Large intestine (tissue), 3 donors: ENCODE measurements around the gene GRID1. TPM values are rescaled to one million over a fixed set of nuclear protein-coding genes. Genes with fewer than 3 reads are reported as not detected.

Experiments used
- DNase-seq, 2 donors: peaks; one replicate each; pipeline versions ENCODE4 v3.0.0 to v3.0.0-alpha.2; 2013
- H3K27ac ChIP-seq: one replicate; pipeline ENCODE4 v1.5.1; 2013; ENCODE audit warnings: low read length
- H3K27me3 ChIP-seq: 2 replicates; pipeline ENCODE4 v1.6.1; 2013; ENCODE audit warnings: low read length; ENCODE audit not compliant: control insufficient read depth, insufficient read depth
- H3K36me3 ChIP-seq: 2 replicates; pipeline ENCODE4 v1.6.1; 2013; ENCODE audit warnings: low read length; ENCODE audit not compliant: control insufficient read depth, insufficient read depth
- H3K4me1 ChIP-seq: one replicate; pipeline ENCODE4 v1.6.1; 2013; ENCODE audit warnings: low read length; ENCODE audit not compliant: control insufficient read depth, insufficient read depth
- H3K4me3 ChIP-seq: one replicate; pipeline ENCODE4 v1.5.1; 2013; ENCODE audit warnings: low read length
- H3K9me3 ChIP-seq: one replicate; pipeline ENCODE4 v1.6.1; 2013; ENCODE audit warnings: mild to moderate bottlenecking, low read depth, low read length, moderate library complexity; ENCODE audit not compliant: control insufficient read depth
- WGBS: methylation state at CpG from one replicate; pipeline ENCODE4 v1.1.5; 2013; ENCODE audit warnings: low lambda C conversion rate; ENCODE audit not compliant: insufficient coverage; 5-methylcytosine and 5-hydroxymethylcytosine counted together
- polyA plus RNA-seq: library from polyadenylated mRNA; unstranded; fragments of 120-200 nt; gene quantifications from one replicate; pipeline ENCODE4 v1.2.1, GENCODE V29; 2013

The GRID1 gene
- polyA plus RNA-seq, 1 donor = 1.7 TPM

- Histone ChIP-seq H3K9me3 (no peaks in the 10 kb centered on the region), H3K4me1 (no peaks in the 10 kb centered on the region), H3K4me3 (no peak overlapping the region), H3K36me3 (no peaks in the 10 kb centered on the region), H3K27ac (no peak overlapping the region), H3K27me3 (no peaks in the 10 kb centered on the region)
- WGBS = 86% methylated on average over 1 of the region's 8 CpGs
- no peak for DNase-seq
These were observed 176.7 kb downstream of the GRID1 start for GRCh38 chr10:86189891-86190290.

DNA sequence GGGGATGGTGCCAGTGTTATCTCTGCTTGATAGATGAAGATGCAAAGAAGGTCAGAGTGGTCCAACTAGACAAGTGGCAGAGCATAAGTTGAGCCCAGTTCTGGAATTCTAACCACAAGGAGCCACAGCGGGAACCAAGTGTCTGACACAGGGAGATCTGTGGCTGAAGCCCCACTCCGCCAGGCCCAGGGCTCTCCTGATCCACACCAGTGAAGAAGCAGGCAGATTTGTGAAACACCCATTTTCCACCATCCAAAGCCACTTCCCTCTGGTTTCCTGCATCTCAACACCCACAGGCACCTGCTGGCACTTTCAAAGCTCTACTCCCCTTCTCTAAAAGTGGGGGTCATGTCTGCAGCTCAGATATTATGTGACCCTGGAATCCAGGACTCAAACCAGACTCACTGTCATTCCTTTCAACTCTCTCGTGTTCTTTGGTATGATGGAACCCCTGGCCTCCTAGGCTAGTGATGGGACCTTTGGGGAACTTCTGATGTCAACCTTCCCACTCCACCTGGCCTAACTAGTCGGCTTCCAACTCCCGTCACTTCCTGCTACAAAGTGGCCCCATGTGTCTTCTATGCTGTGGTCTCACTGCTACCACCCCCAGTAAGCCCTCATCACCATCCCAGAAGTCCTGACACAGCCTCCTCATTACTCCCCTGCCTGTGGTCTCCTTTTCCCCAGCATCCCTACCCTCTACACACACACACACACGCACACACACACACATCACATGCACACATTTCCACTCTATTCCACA is 177.6 kb downstream of the GRID1 start:
- 0% methylated on average over 1 of the region's 6 CpGs for WGBS
- Histone ChIP-seq H3K27me3 (no peaks in the 10 kb centered on the region), H3K9me3 (no peaks in the 10 kb centered on the region), H3K4me1 (no peaks in the 10 kb centered on the region), H3K4me3 (no peak overlapping the region), H3K27ac (no peak overlapping the region), H3K36me3 (no peaks in the 10 kb centered on the region)
- no peak for DNase-seq

- WGBS = no CpG with 5 or more reads among the region's 3 CpGs
- H3K27ac ChIP-seq = no peak overlapping the region
- no peak for DNase-seq
- no peak overlapping the region for H3K4me3 ChIP-seq
- no peaks in the 10 kb centered on the region for H3K27me3 ChIP-seq
- no peaks in the 10 kb centered on the region for H3K4me1 ChIP-seq
- H3K36me3 ChIP-seq = no peaks in the 10 kb centered on the region
- H3K9me3 ChIP-seq = no peaks in the 10 kb centered on the region
These were observed 178.3 kb downstream of the GRID1 start for GRCh38 chr10:86188326-86188725.

DNA sequence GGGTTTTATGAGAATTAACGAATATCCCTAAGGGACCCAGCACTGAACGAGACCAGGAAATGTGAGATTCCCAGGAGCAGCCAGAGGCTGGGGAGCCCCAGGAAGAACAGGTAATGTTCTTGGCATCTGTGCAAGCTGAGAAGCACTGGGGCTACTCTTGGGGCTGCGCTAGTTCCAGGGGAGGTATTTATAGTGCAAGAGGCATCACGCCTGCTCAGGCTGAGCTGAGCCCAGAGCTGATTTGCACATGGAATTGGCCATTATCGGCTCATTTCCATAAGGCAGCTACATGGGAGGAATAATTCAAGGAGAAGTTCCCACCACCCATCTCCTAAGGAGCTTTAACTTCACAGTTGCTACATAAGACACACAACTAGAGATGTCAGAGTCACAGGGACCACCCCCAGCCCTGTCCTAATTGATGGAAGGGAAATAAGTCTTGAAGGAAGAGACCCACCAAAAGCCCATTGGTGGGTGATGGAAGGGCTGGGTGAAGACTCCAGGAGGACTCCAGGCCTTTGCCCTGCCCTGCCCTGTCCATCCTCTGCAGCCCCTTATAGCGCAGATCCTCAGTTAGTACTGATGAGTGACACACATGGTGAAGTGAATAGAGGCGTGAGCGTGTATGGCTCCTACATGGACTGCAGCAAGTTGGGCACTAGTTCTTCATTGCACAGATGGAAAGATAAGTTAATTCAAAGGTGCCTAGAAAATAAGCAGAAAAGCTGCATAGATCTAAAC is 178.9 kb downstream of the GRID1 start:
- Histone ChIP-seq H3K27ac (no peak overlapping the region), H3K9me3 (no peaks in the 10 kb centered on the region), H3K27me3 (no peaks in the 10 kb centered on the region), H3K4me1 (no peaks in the 10 kb centered on the region), H3K4me3 (no peak overlapping the region), H3K36me3 (no peaks in the 10 kb centered on the region)
- WGBS = no CpG with 5 or more reads among the region's 8 CpGs
- DNase-seq = no peak

GRCh38 chr10:86186633-86187032 is 180.0 kb downstream of the GRID1 start:
- H3K36me3 ChIP-seq = no peaks in the 10 kb centered on the region
- no peak for DNase-seq
- no CpG with 5 or more reads among the region's 1 CpG for WGBS
- H3K27me3 ChIP-seq = no peaks in the 10 kb centered on the region
- H3K4me3 ChIP-seq = no peak overlapping the region
- no peaks in the 10 kb centered on the region for H3K9me3 ChIP-seq
- no peak overlapping the region for H3K27ac ChIP-seq
- H3K4me1 ChIP-seq = no peaks in the 10 kb centered on the region

GRCh38 chr10:86182595-86182994 is 184.0 kb downstream of the GRID1 start:
- H3K36me3 ChIP-seq = no peaks in the 10 kb centered on the region
- H3K4me3 ChIP-seq = no peak overlapping the region
- 100% methylated on average over 1 of the region's 7 CpGs for WGBS
- no peak overlapping the region for H3K27ac ChIP-seq
- H3K27me3 ChIP-seq = no peaks in the 10 kb centered on the region
- no peaks in the 10 kb centered on the region for H3K4me1 ChIP-seq
- no peak for DNase-seq
- no peaks in the 10 kb centered on the region for H3K9me3 ChIP-seq

DNA sequence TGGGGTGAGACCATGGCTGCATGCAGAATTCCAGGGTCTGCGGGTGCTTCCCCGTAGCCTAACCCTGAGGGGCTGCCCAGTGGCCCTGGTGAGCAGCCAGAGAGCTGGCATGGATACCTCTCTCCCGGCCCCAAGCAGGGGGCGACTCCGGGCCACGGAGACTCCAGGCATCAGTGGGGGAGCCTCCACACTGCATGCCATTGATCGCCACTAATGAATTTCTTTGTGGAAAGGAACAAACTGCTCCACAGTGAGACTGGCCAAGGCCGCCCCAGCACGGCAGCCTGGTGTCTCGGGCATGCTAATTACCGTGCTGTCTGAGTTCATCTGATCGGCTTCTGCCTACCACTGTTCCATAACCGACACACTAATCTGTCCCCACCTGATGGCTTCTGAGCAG is 184.4 kb downstream of the GRID1 start:
- no CpG with 5 or more reads among the region's 13 CpGs for WGBS
- H3K4me1 ChIP-seq = no peaks in the 10 kb centered on the region
- H3K9me3 ChIP-seq = no peaks in the 10 kb centered on the region
- DNase-seq = no peak
- H3K27me3 ChIP-seq = no peaks in the 10 kb centered on the region
- no peak overlapping the region for H3K4me3 ChIP-seq
- no peak overlapping the region for H3K27ac ChIP-seq
- no peaks in the 10 kb centered on the region for H3K36me3 ChIP-seq

GRCh38 chr10:86180861-86181260 is 185.7 kb downstream of the GRID1 start:
- no peaks in the 10 kb centered on the region for H3K36me3 ChIP-seq
- no peaks in the 10 kb centered on the region for H3K27me3 ChIP-seq
- no peaks in the 10 kb centered on the region for H3K9me3 ChIP-seq
- H3K4me3 ChIP-seq = no peak overlapping the region
- no peaks in the 10 kb centered on the region for H3K4me1 ChIP-seq
- H3K27ac ChIP-seq = no peak overlapping the region
- no CpG with 5 or more reads among the region's 4 CpGs for WGBS
- no peak for DNase-seq

DNA sequence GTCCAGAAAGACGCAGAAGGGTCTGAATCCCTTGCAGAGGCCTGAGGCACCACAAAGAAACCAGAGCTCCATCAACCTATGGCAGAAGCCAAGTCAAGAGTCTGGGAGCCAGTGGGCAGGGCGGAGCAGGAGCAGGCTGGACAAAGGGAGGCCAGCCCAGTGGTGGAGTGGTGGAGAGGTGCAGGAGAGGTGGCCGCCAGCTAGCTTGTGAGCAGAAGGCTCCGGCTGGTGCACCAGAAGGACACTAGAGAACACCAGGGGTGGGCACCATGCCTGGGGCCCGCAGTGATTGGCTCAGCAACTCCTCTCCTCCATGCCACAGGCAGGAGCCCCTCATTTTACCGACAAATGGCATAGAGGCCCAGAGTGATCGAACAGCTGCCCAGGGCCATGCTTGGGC is 186.6 kb downstream of the GRID1 start:
- no peaks in the 10 kb centered on the region for H3K27me3 ChIP-seq
- WGBS = no CpG with 5 or more reads among the region's 7 CpGs
- no peaks in the 10 kb centered on the region for H3K36me3 ChIP-seq
- H3K4me3 ChIP-seq = no peak overlapping the region
- no peaks in the 10 kb centered on the region for H3K4me1 ChIP-seq
- H3K9me3 ChIP-seq = no peaks in the 10 kb centered on the region
- no peak overlapping the region for H3K27ac ChIP-seq
- no peak for DNase-seq

GRCh38 chr10:86179153-86179524 is 187.5 kb downstream of the GRID1 start:
- no peak overlapping the region for H3K27ac ChIP-seq
- WGBS = no CpG with 5 or more reads among the region's 6 CpGs
- no peaks in the 10 kb centered on the region for H3K9me3 ChIP-seq
- DNase-seq = no peak
- no peaks in the 10 kb centered on the region for H3K27me3 ChIP-seq
- no peaks in the 10 kb centered on the region for H3K4me1 ChIP-seq
- no peaks in the 10 kb centered on the region for H3K36me3 ChIP-seq
- H3K4me3 ChIP-seq = no peak overlapping the region
